HepG2 (cell line): ENCODE data around the gene CDK17. TPM values are rescaled to one million over a fixed set of nuclear protein-coding genes. Genes with fewer than 3 reads are reported as not detected.

ENCODE experiments used
- ATAC-seq: fragments of 200-7000 bp; cut with Tn5 transposase; 3 replicates; pipeline ENCODE4 v1.9.1; 2020; ENCODE audit warnings: mild to moderate bottlenecking, moderate library complexity
- BruUV-seq: library from RNA; stranded (reverse); fragments of 400-500 nt; replicated peaks from 2 replicates; lab custom pipeline; 2021; lab: Mats Ljungman, UMichigan
- CTCF ChIA-PET: fragments of 300-600 bp; formaldehyde crosslinking; extraction: SDS; loops from one replicate; lab custom pipeline; 2021; ENCODE audit warnings: low total read pairs, inconsistent platforms, low intra/inter-chr PET ratio; lab: Yijun Ruan, JAX
- POLR2A ChIA-PET: fragments of 350-600 bp; sonication (Branson Sonifier 250); formaldehyde crosslinking; loops from one replicate; lab custom pipeline; 2020; ENCODE audit warnings: antibody characterized with exemption, inconsistent platforms; lab: Yijun Ruan, JAX
- DNase-seq: peaks from one replicate; pipeline ENCODE4 v3.0.0-alpha.2; 2015; ENCODE audit warnings: low spot score
- FAIRE-seq: peaks from 3 replicates; lab custom pipeline; 2011; peaks lifted over from hg19 to GRCh38; lab: Jason Lieb, UNC
- H2AFZ ChIP-seq: one replicate; pipeline ENCODE4 v1.6.1; 2011; ENCODE audit warnings: low read length, inconsistent platforms
- H3K27ac ChIP-seq: fragments of 300-600 bp; 3 replicates; pipeline ENCODE4 v1.8.0; 2011; ENCODE audit warnings: mixed run types, mild to moderate bottlenecking, mixed read lengths, low read length, inconsistent platforms; ENCODE audit not compliant: insufficient read depth; ENCODE audit errors: extremely low read length
- H3K27me3 ChIP-seq, 2 experiments: fragments of 200-600 bp in 1 of 2; 2 replicates in 1 of 2; 3 replicates in 1 of 2; pipeline versions ENCODE4 v1.6.0 to v1.8.0; 2011; ENCODE audit warnings: low read length in 2 of 2, mild to moderate bottlenecking in 2 of 2, moderate library complexity in 2 of 2, inconsistent platforms in 1 of 2; ENCODE audit not compliant: insufficient read depth in 2 of 2, control insufficient read depth in 1 of 2
- H3K36me3 ChIP-seq, 2 experiments: fragments of 200-600 bp in 1 of 2; replicated peaks in 1 of 2; 2 replicates in 1 of 2; 3 replicates in 1 of 2; pipeline versions ENCODE4 v1.5.1 to v1.8.0; 2011; ENCODE audit warnings: low read length in 2 of 2, inconsistent platforms in 1 of 2; ENCODE audit not compliant: insufficient read depth in 2 of 2, control insufficient read depth in 1 of 2
- H3K4me1 ChIP-seq: 2 replicates; pipeline ENCODE4 v1.5.1; 2012; ENCODE audit warnings: low read length, inconsistent platforms; ENCODE audit not compliant: insufficient read depth
- H3K4me2 ChIP-seq: 2 replicates; pipeline ENCODE4 v1.6.0; 2011; ENCODE audit warnings: low read depth, low read length, inconsistent platforms
- H3K4me3 ChIP-seq, 3 experiments: fragments of 200-600 bp in 1 of 3; sonication (generic), shearing (Covaris generic) in 1 of 3; replicated peaks in 1 of 3; 2 replicates each; pipeline ENCODE4 v1.5.1; 2011 to 2016; ENCODE audit warnings: low read length in 3 of 3, inconsistent platforms in 2 of 3, low read depth in 2 of 3, mild to moderate bottlenecking in 2 of 3, control low read depth in 1 of 3, mixed read lengths in 1 of 3; ENCODE audit not compliant: insufficient read depth in 1 of 3
- H3K79me2 ChIP-seq: one replicate; pipeline ENCODE4 v1.6.1; 2011; ENCODE audit warnings: low read length, inconsistent platforms; ENCODE audit not compliant: insufficient read depth
- H3K9ac ChIP-seq: 2 replicates; pipeline ENCODE4 v1.6.0; 2011; ENCODE audit warnings: mild to moderate bottlenecking, low read depth, low read length, inconsistent platforms; ENCODE audit not compliant: insufficient read depth
- H3K9me3 ChIP-seq: 2 replicates; pipeline ENCODE4 v1.5.1; 2012; ENCODE audit warnings: mild to moderate bottlenecking, low read length
- H4K20me1 ChIP-seq: 2 replicates; pipeline ENCODE4 v1.6.0; 2011; ENCODE audit warnings: inconsistent platforms, mild to moderate bottlenecking, low read length, moderate library complexity; ENCODE audit not compliant: insufficient read depth
- GATAD2A ChIP-seq: IDR thresholded peaks from 2 replicates; pipeline ENCODE4 v1.6.1; 2016
- TCF12 ChIP-seq, 2 experiments: fragments of 450-650 bp in 1 of 2; sonication (generic) in 1 of 2; formaldehyde crosslinking in 1 of 2; IDR thresholded peaks; 2 replicates each; pipeline versions ENCODE4 v1.6.1 to v1.8.0; 2017 to 2022; ENCODE audit warnings: antibody characterized with exemption in 1 of 2, mild to moderate bottlenecking in 1 of 2, missing genetic modification reagents in 1 of 2, moderate library complexity in 1 of 2
- WIZ ChIP-seq: sonication (generic); formaldehyde crosslinking; IDR thresholded peaks from 2 replicates; pipeline ENCODE4 v1.5.1; 2020; ENCODE audit warnings: mild to moderate bottlenecking, missing genetic modification reagents
- ZBTB20 ChIP-seq: sonication (generic); formaldehyde crosslinking; IDR thresholded peaks from 2 replicates; pipeline ENCODE4 v1.8.1; 2023; ENCODE audit warnings: missing genetic modification reagents, low read depth, mild to moderate bottlenecking, borderline replicate concordance
- ZNF720 ChIP-seq: sonication (generic); formaldehyde crosslinking; IDR thresholded peaks from 2 replicates; pipeline ENCODE4 v1.4.0; 2020; ENCODE audit warnings: missing genetic modification reagents
- ZNF788 ChIP-seq: sonication (generic); formaldehyde crosslinking; IDR thresholded peaks from 2 replicates; pipeline ENCODE4 v1.5.0; 2020; ENCODE audit warnings: mild to moderate bottlenecking, missing genetic modification reagents, borderline replicate concordance
- ZSCAN31 ChIP-seq: sonication (generic); formaldehyde crosslinking; IDR thresholded peaks from 2 replicates; pipeline ENCODE4 v1.5.0; 2020; ENCODE audit warnings: low read depth, mild to moderate bottlenecking, missing genetic modification reagents
- WGBS: methylation state at CpG from one replicate; pipeline ENCODE4 v1.1.6; 2017; ENCODE audit warnings: low lambda C conversion rate; 5-methylcytosine and 5-hydroxymethylcytosine counted together
- in situ Hi-C: cut with HindIII; loops from 2 replicates; pipeline ENCODE4 v1.10.0; 2017; ENCODE audit warnings: low pct_unique_long_range_greater_than_20kb; ENCODE audit not compliant: extremely low pct_ligation_motif_present
- intact Hi-C: fragments of 100-400 bp; cut with micrococcal nuclease; formaldehyde crosslinking; loops from one replicate; pipeline ENCODE4 v1.10.0; 2022; ENCODE audit not compliant: unreplicated experiment
- polyA plus RNA-seq, 8 experiments: library from polyadenylated mRNA; depleted of rRNA in 3 of 8; stranded (reverse) in 7 of 8; unstranded in 1 of 8; fragments of >200 nt; fragmentation: Illumina TruSeq in 4 of 8; extraction: Trizol in 4 of 8; gene quantifications; 2 replicates each; pipeline versions ENCODE4 v1.2.1 to v1.2.3, GENCODE V29; 2011 to 2016; ENCODE audit warnings: low read depth in 4 of 8, missing spikeins in 1 of 8, mixed read lengths in 1 of 8; ENCODE audit not compliant: insufficient read depth in 1 of 8
- total RNA-seq, 5 experiments: library from RNA; depleted of rRNA; stranded (reverse); fragments of >200 nt; fragmentation: Illumina TruSeq; extraction: Trizol; gene quantifications; 2 replicates each; pipeline ENCODE4 v1.2.3, GENCODE V29; 2016; ENCODE audit warnings: low read depth in 1 of 5
- TF ChIP-seq, protein P1 (sequence below): sonication (generic); formaldehyde crosslinking; IDR thresholded peaks from 2 replicates; pipeline ENCODE4 v1.9.0; 2021; ENCODE audit warnings: mild to moderate bottlenecking, missing genetic modification reagents
- TF ChIP-seq, protein P2 (sequence below): sonication (generic); formaldehyde crosslinking; IDR thresholded peaks from 2 replicates; pipeline ENCODE4 v1.4.0; 2020; ENCODE audit warnings: mild to moderate bottlenecking, missing genetic modification reagents

CDK17 gene
- total and polyA plus RNA-seq, 2 of the 13 experiments (the other 11 are each of a cell fraction or from before 2014, with no cell fraction given) = 9.9 to 22.3 TPM

DNA sequence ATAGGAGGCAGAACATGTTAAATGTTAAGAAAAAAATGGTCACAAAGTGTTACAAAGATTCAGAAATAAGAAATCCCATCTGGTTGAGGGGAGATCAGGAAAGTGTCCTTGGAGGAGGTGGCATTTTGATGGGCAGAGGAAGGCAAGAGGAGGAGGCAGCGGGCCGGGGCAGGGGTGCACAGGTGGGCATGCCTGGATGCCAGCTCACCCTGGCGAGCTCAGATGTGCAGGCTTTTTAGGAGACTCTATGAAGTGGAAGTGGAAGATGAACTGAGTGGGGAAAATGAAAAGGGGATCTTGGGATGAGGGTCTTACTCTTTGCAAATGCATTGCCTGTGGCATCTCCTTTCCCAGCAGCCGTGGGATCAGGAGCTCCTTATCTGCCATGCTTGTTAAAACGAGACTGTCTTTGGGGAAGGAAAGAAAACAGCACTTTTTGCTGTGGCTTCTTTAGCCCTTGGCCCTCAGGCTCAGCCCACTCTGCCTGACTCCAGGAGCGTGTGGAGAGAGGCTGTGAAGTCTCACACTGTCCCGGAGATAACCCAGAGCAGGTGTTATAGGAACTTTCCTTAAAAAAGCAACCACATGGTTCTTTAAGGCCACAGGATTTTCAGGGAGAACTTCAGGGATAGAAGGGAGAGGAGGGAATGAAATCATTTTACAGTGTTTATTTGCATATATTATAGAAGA is 143.4 kb downstream of the CDK17 start (continued):
- TF ChIP-seq, protein P1, sequence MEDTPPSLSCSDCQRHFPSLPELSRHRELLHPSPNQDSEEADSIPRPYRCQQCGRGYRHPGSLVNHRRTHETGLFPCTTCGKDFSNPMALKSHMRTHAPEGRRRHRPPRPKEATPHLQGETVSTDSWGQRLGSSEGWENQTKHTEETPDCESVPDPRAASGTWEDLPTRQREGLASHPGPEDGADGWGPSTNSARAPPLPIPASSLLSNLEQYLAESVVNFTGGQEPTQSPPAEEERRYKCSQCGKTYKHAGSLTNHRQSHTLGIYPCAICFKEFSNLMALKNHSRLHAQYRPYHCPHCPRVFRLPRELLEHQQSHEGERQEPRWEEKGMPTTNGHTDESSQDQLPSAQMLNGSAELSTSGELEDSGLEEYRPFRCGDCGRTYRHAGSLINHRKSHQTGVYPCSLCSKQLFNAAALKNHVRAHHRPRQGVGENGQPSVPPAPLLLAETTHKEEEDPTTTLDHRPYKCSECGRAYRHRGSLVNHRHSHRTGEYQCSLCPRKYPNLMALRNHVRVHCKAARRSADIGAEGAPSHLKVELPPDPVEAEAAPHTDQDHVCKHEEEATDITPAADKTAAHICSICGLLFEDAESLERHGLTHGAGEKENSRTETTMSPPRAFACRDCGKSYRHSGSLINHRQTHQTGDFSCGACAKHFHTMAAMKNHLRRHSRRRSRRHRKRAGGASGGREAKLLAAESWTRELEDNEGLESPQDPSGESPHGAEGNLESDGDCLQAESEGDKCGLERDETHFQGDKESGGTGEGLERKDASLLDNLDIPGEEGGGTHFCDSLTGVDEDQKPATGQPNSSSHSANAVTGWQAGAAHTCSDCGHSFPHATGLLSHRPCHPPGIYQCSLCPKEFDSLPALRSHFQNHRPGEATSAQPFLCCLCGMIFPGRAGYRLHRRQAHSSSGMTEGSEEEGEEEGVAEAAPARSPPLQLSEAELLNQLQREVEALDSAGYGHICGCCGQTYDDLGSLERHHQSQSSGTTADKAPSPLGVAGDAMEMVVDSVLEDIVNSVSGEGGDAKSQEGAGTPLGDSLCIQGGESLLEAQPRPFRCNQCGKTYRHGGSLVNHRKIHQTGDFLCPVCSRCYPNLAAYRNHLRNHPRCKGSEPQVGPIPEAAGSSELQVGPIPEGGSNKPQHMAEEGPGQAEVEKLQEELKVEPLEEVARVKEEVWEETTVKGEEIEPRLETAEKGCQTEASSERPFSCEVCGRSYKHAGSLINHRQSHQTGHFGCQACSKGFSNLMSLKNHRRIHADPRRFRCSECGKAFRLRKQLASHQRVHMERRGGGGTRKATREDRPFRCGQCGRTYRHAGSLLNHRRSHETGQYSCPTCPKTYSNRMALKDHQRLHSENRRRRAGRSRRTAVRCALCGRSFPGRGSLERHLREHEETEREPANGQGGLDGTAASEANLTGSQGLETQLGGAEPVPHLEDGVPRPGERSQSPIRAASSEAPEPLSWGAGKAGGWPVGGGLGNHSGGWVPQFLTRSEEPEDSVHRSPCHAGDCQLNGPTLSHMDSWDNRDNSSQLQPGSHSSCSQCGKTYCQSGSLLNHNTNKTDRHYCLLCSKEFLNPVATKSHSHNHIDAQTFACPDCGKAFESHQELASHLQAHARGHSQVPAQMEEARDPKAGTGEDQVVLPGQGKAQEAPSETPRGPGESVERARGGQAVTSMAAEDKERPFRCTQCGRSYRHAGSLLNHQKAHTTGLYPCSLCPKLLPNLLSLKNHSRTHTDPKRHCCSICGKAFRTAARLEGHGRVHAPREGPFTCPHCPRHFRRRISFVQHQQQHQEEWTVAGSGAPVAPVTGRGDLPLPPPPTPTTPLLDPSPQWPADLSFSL (CRISPR knock-in tag) = no peak
- TF ChIP-seq WIZ (CRISPR knock-in tag) = no peak
- TF ChIP-seq, all 625 proteins: peak for 0

DNA sequence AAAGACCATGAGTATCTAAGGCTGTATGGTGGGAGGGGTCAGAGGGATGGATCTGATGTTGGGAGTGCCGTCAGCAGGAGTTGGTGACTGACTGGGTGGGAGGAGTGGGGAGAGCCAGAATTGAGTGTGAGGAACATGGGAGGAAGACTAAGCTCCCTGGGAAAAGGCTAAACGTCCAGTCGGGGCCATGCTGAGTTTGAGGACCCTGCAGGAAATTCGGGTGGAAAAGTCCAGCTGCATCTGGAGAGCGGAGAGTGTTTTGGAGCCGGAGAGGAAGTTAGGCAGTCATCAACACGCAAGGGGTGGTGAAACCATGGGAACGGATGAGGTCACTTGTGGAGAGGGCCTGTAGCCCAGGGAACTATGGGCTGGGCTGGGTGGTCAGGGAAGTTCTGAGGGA is 145.2 kb downstream of the CDK17 start:
- ChIA-PET CTCF (no interaction called here), POLR2A (no interaction called here)
- in situ Hi-C loops = no loop called here
- Histone ChIP-seq H3K27ac (peak overlapping the region; percentile 70), H3K36me3 (no peaks in the 10 kb centered on the region; a peak in 1 of 5 replicates), H3K27me3 (no peaks in the 10 kb centered on the region), H3K9me3 (no peaks in the 10 kb centered on the region), H3K79me2 (no peaks in the 10 kb centered on the region), H3K4me2 (peak overlapping the region; percentile 21; the same call in 1 of the 2 replicates), H3K4me1 (peaks cover 56% of the 10 kb centered on the region), H4K20me1 (no peaks in the 10 kb centered on the region), H3K4me3 (no peak overlapping the region), H2AFZ (no peak overlapping the region), H3K9ac (peak overlapping the region; percentile 48; the same call in 1 of the 2 replicates)
- ATAC-seq (no peak), FAIRE-seq (no peak), DNase-seq (no peak)
- WGBS = 97% methylated on average over 8 of the region's 8 CpGs
- BruUV-seq = no TSS peak
- intact Hi-C loops = no loop called here
- no peak for TF ChIP-seq ZSCAN31 (CRISPR knock-in tag)
- no peak for TF ChIP-seq ZNF720 (CRISPR knock-in tag)
- TF ChIP-seq, protein P2, sequence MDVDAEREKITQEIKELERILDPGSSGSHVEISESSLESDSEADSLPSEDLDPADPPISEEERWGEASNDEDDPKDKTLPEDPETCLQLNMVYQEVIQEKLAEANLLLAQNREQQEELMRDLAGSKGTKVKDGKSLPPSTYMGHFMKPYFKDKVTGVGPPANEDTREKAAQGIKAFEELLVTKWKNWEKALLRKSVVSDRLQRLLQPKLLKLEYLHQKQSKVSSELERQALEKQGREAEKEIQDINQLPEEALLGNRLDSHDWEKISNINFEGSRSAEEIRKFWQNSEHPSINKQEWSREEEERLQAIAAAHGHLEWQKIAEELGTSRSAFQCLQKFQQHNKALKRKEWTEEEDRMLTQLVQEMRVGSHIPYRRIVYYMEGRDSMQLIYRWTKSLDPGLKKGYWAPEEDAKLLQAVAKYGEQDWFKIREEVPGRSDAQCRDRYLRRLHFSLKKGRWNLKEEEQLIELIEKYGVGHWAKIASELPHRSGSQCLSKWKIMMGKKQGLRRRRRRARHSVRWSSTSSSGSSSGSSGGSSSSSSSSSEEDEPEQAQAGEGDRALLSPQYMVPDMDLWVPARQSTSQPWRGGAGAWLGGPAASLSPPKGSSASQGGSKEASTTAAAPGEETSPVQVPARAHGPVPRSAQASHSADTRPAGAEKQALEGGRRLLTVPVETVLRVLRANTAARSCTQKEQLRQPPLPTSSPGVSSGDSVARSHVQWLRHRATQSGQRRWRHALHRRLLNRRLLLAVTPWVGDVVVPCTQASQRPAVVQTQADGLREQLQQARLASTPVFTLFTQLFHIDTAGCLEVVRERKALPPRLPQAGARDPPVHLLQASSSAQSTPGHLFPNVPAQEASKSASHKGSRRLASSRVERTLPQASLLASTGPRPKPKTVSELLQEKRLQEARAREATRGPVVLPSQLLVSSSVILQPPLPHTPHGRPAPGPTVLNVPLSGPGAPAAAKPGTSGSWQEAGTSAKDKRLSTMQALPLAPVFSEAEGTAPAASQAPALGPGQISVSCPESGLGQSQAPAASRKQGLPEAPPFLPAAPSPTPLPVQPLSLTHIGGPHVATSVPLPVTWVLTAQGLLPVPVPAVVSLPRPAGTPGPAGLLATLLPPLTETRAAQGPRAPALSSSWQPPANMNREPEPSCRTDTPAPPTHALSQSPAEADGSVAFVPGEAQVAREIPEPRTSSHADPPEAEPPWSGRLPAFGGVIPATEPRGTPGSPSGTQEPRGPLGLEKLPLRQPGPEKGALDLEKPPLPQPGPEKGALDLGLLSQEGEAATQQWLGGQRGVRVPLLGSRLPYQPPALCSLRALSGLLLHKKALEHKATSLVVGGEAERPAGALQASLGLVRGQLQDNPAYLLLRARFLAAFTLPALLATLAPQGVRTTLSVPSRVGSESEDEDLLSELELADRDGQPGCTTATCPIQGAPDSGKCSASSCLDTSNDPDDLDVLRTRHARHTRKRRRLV (CRISPR knock-in tag) = no peak
- no peak for TF ChIP-seq GATAD2A
- TF ChIP-seq TCF12 (IDR thresholded peaks at IDR 0.05) = no peak
- no peak for TF ChIP-seq TCF12 (CRISPR knock-in tag; IDR thresholded peaks at IDR 0.05)
- no peak for TF ChIP-seq ZNF788 (CRISPR knock-in tag)
- no peak for TF ChIP-seq ZBTB20 (CRISPR knock-in tag)
